ENCODE results near the gene SCRN3. TPM values are rescaled to one million over a fixed set of nuclear protein-coding genes. Genes with fewer than 3 reads are reported as not detected.
"Not testable (repeated sequence)": the region's sequence is repeated elsewhere in the genome, so short reads cannot be mapped to it uniquely, and the experiment has no call there.

SCRN3 gene
- polyA plus RNA-seq, 3 donors, result 6.5 to 11.2 (median 7.2) TPM

DNA sequence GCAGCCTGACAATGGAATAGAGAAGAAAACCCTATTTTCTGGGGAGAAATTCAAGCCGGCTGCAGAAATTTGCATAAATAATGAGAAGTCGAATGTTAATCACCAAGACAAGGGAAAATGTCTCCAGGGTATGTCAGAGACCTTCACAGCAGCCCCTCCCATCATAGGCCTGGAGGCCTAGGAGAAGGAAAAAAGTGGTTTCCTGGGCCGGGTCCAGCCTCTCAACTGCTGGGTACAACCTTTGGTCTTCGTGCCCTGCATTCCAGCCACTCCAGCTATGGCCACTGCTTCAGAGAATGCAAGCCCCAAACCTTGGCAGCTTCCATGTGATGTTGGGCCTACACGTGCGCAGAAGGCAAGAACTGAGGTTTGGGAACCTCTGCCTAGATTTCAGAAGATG, 6.0 kb upstream of the SCRN3 start:
- peaks cover 30% of the 10 kb centered on the region for H3K4me1 Mint-ChIP-seq
- Histone ChIP-seq H3K9me3 (replicated peaks in 1 of 2; ENCODE audit: control insufficient read depth in 1 of 2, insufficient read depth in 1 of 2, low read length in 2 of 2) (peaks cover 10 to 17% of the 10 kb centered on the region in 2 donors), H4K20me1 (ENCODE audit: insufficient read depth, low read length) (peaks cover 17% of the 10 kb centered on the region), H2AFZ (ENCODE audit: insufficient read depth, low read depth, low read length, poor library complexity, severe bottlenecking) (no peak overlapping the region), H3K9ac (ENCODE audit: insufficient read depth, low read length, poor library complexity, severe bottlenecking) (no peak overlapping the region), H3K36me3 (replicated peaks in 1 of 2; ENCODE audit: control insufficient read depth in 1 of 2, insufficient read depth in 2 of 2, low read length in 2 of 2) (peaks cover 36 to 84% of the 10 kb centered on the region in 2 donors), H3K4me2 (replicated peaks; ENCODE audit: extremely low read depth, low read length, poor library complexity, severe bottlenecking) (no peak overlapping the region), H3K4me1 (ENCODE audit: control insufficient read depth in 1 of 2, insufficient read depth in 2 of 2, low read length in 2 of 2) (peaks cover 6 to 17% of the 10 kb centered on the region in 2 donors), H3K27me3 (ENCODE audit: control insufficient read depth in 2 of 2, insufficient read depth in 2 of 2, low read length in 2 of 2) (no peaks in the 10 kb centered on the region), H3K79me2 (ENCODE audit: insufficient read depth, low read length) (peaks cover 80% of the 10 kb centered on the region), H3K4me3 (replicated peaks in 1 of 3; ENCODE audit: low read depth in 2 of 3, low read length in 3 of 3) (no peak overlapping the region), H3K27ac (ENCODE audit: low read depth in 1 of 2, low read length in 2 of 2) (peak overlapping the region in 1 of 2 donors; percentile 61)
- TF ChIP-seq CTCF (IDR thresholded peaks at IDR 0.05), result no peak
- H3K27me3 Mint-ChIP-seq (ENCODE audit: low read depth in 3 of 3), result peaks cover 0 to 2% (median 0%) of the 10 kb centered on the region in 3 donors
- peaks cover 70 to 80% of the 10 kb centered on the region in 2 donors for H3K36me3 Mint-ChIP-seq
- no peak for DNase-seq
- H3K4me3 Mint-ChIP-seq, result no peak overlapping the region
- 100% methylated on average over 3 of the region's 6 CpGs for WGBS (ENCODE audit: insufficient coverage)
- peak overlapping the region in 5 of 7 donors; percentile 2 to 89 (median 74) for H3K27ac Mint-ChIP-seq
- H3K9me3 Mint-ChIP-seq, result peaks cover 10 to 26% (median 18%) of the 10 kb centered on the region in 7 donors
- intact Hi-C loops (cut with micrococcal nuclease), result no loop called here

DNA sequence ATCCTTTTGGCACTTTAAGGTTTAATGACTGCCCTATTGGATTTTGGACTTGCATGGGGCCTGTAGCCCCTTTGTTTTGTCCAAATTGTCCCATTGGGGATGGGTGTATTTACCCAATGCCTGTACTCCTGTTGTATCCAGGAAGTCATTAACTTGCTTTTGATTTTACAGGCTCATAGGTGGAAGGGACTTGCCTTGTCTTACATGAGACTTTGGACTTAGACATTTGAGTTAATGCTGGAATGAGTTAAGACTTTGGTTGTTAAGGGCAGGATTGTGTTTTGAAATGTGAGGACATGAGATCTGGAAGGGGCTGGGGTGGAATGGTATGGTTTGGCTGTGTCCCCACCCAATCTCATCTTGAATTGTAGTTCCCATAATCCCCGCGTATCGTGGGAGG, 5.2 kb upstream of the SCRN3 start:
- H3K4me2 ChIP-seq (replicated peaks; ENCODE audit: extremely low read depth, low read length, poor library complexity, severe bottlenecking); H3K9ac ChIP-seq (ENCODE audit: insufficient read depth, low read length, poor library complexity, severe bottlenecking); H3K27me3 Mint-ChIP-seq (ENCODE audit: low read depth in 3 of 3); H3K27me3 ChIP-seq (ENCODE audit: control insufficient read depth in 2 of 2, insufficient read depth in 2 of 2, low read length in 2 of 2); H3K4me3 Mint-ChIP-seq; intact Hi-C loops (cut with micrococcal nuclease); H3K4me3 ChIP-seq (replicated peaks in 1 of 3; ENCODE audit: low read depth in 2 of 3, low read length in 3 of 3); H2AFZ ChIP-seq (ENCODE audit: insufficient read depth, low read depth, low read length, poor library complexity, severe bottlenecking); DNase-seq: not testable (repeated sequence)
- H3K4me1 Mint-ChIP-seq, result peaks cover 34% of the 10 kb centered on the region
- peaks cover 65 to 72% of the 10 kb centered on the region in 2 donors for H3K36me3 Mint-ChIP-seq
- peaks cover 17% of the 10 kb centered on the region for H4K20me1 ChIP-seq (ENCODE audit: insufficient read depth, low read length)
- H3K4me1 ChIP-seq (ENCODE audit: control insufficient read depth in 1 of 2, insufficient read depth in 2 of 2, low read length in 2 of 2), result peaks cover 9 to 20% of the 10 kb centered on the region in 2 donors
- peaks cover 29 to 77% of the 10 kb centered on the region in 2 donors for H3K36me3 ChIP-seq (replicated peaks in 1 of 2; ENCODE audit: control insufficient read depth in 1 of 2, insufficient read depth in 2 of 2, low read length in 2 of 2)
- peak overlapping the region in 4 of 7 donors; percentile 13 to 61 (median 50) for H3K27ac Mint-ChIP-seq
- WGBS (ENCODE audit: insufficient coverage), result no CpG with 5 or more reads among the region's 3 CpGs
- peak overlapping the region in 1 of 2 donors; percentile 27 for H3K27ac ChIP-seq (ENCODE audit: low read depth in 1 of 2, low read length in 2 of 2)
- peaks cover 80% of the 10 kb centered on the region for H3K79me2 ChIP-seq (ENCODE audit: insufficient read depth, low read length)
- H3K9me3 ChIP-seq (replicated peaks in 1 of 2; ENCODE audit: control insufficient read depth in 1 of 2, insufficient read depth in 1 of 2, low read length in 2 of 2), result peaks cover 7 to 11% of the 10 kb centered on the region in 2 donors
- peaks cover 10 to 23% (median 15%) of the 10 kb centered on the region in 7 donors for H3K9me3 Mint-ChIP-seq

Data from CD14-positive monocyte (primary cell).